Ectodermal cell (in vitro differentiated cells): ENCODE data around the gene KLHL15.

Experiments
- H3K27ac ChIP-seq: 2 replicates; pipeline ENCODE4 v1.7.0; 2013; ENCODE audit warnings: mild to moderate bottlenecking, low read depth, low read length; ENCODE audit not compliant: insufficient read depth, poor library complexity, severe bottlenecking
- H3K27me3 ChIP-seq: 2 replicates; pipeline ENCODE4 v1.7.0; 2013; ENCODE audit warnings: mild to moderate bottlenecking, low read length; ENCODE audit not compliant: insufficient read depth, control insufficient read depth, poor library complexity, severe bottlenecking
- H3K36me3 ChIP-seq: one replicate; pipeline ENCODE4 v1.7.0; 2013; ENCODE audit warnings: low read length; ENCODE audit not compliant: control insufficient read depth, insufficient read depth
- H3K4me1 ChIP-seq: one replicate; pipeline ENCODE4 v1.7.0; 2013; ENCODE audit warnings: low read length; ENCODE audit not compliant: control insufficient read depth, insufficient read depth
- H3K4me3 ChIP-seq: 2 replicates; pipeline ENCODE4 v1.7.0; 2013; ENCODE audit warnings: low read depth, low read length, control low read depth; ENCODE audit not compliant: insufficient read depth
- H3K9me3 ChIP-seq: 2 replicates; pipeline ENCODE4 v1.7.0; 2013; ENCODE audit warnings: mild to moderate bottlenecking, low read length, moderate library complexity; ENCODE audit not compliant: control insufficient read depth
- WGBS, 2 experiments: methylation state at CpG; one replicate each; pipeline ENCODE4 v1.1.7; 2013; ENCODE audit warnings: missing lambda C conversion rate in 2 of 2; 5-methylcytosine and 5-hydroxymethylcytosine counted together

The KLHL15 gene

GRCh38 chrX:23935106-23935505, 91.9 kb downstream of the KLHL15 start:
- no peaks in the 10 kb centered on the region for H3K36me3 ChIP-seq
- no peaks in the 10 kb centered on the region for H3K4me1 ChIP-seq
- WGBS, 2 experiments = 92 to 98% methylated on average over 11 of the region's 11 CpGs
- H3K4me3 ChIP-seq = no peak overlapping the region
- H3K9me3 ChIP-seq = no peaks in the 10 kb centered on the region
- H3K27me3 ChIP-seq = no peaks in the 10 kb centered on the region
- no peak overlapping the region for H3K27ac ChIP-seq
